BLaER1 (cell line): Measurements from ENCODE around the gene BMP4.

ENCODE experiments used
- H3K27ac ChIP-seq: shearing (Covaris generic); formaldehyde crosslinking; 2 replicates; pipeline ENCODE4 v1.8.1; 2022
- H3K27me3 ChIP-seq: shearing (Covaris generic); formaldehyde crosslinking; 2 replicates; pipeline ENCODE4 v1.8.1; 2022
- H3K36me3 ChIP-seq: shearing (Covaris generic); formaldehyde crosslinking; 2 replicates; pipeline ENCODE4 v1.8.1; 2022
- H3K4me1 ChIP-seq: shearing (Covaris generic); formaldehyde crosslinking; 2 replicates; pipeline ENCODE4 v1.8.1; 2022
- H3K4me2 ChIP-seq: shearing (Covaris generic); formaldehyde crosslinking; 2 replicates; pipeline ENCODE4 v1.8.1; 2022
- H3K4me3 ChIP-seq: shearing (Covaris generic); formaldehyde crosslinking; 2 replicates; pipeline ENCODE4 v1.8.1; 2022
- H3K9ac ChIP-seq: shearing (Covaris generic); formaldehyde crosslinking; 2 replicates; pipeline ENCODE4 v1.8.1; 2022
- H3K9me3 ChIP-seq: shearing (Covaris generic); formaldehyde crosslinking; 2 replicates; pipeline ENCODE4 v1.8.1; 2022
- H4K20me1 ChIP-seq: shearing (Covaris generic); formaldehyde crosslinking; 2 replicates; pipeline ENCODE4 v1.8.1; 2022
- Cebpa-rat ChIP-seq: shearing (Covaris generic); IDR thresholded peaks from 2 replicates; pipeline ENCODE4 v1.8.1; 2022

BMP4 gene

GRCh38 chr14:53964249-53964648 lies 7.6 kb upstream of the BMP4 start:
- no peaks in the 10 kb centered on the region for H3K9me3 ChIP-seq
- no peak overlapping the region for H3K9ac ChIP-seq
- no peak for TF ChIP-seq Cebpa-rat
- H3K4me2 ChIP-seq = no peak overlapping the region
- H4K20me1 ChIP-seq = no peaks in the 10 kb centered on the region
- no peak overlapping the region for H3K4me3 ChIP-seq
- no peaks in the 10 kb centered on the region for H3K36me3 ChIP-seq
- no peak overlapping the region for H3K27ac ChIP-seq
- H3K4me1 ChIP-seq = peaks cover 20% of the 10 kb centered on the region
- no peaks in the 10 kb centered on the region for H3K27me3 ChIP-seq

DNA sequence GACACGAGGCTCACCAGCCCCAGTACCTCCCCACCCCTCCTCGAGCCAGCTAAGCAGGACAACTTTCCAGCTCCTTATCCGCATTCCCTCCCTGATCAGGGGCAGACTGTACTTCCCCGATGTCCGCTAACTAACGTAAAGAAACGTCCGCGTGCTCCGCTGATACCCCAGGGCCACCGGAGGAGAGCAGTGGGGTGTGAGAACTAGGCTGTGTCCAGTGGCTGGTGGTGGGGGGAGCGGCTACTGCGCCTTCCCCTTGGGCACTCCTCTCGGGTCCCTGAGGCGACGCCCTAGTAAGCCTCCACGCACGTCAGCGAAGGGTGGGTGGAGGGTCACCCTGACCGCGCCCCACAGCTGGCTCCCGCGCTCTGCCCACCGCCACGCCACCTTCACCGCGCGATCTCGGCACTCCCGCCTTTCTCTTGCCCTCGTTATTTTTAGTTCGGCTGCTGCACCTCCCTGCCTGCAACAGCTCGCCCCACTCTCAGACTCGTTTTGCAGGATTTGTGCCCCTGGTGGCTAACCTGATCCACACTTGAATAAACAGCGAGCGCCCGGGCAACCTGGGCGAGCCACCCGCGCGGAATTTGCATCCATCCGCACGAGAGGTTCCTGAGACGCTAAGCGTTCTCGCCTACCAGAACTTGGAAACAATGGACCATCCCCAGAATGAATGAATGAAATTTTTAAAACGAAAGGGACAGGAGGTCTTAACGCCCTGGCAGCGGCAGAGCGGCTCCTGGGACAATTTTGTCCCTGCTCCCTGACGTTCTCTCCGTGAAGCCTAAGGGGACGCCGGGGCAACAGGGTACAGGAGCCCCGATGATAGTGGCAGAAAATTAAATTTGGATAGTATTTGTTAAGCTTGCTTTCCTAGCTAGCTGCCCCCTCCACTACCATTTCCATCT lies 6.9 kb upstream of the BMP4 start:
- no peak overlapping the region for H3K9ac ChIP-seq
- no peaks in the 10 kb centered on the region for H3K27me3 ChIP-seq
- H4K20me1 ChIP-seq = no peaks in the 10 kb centered on the region
- peaks cover 20% of the 10 kb centered on the region for H3K4me1 ChIP-seq
- H3K36me3 ChIP-seq = no peaks in the 10 kb centered on the region
- H3K4me2 ChIP-seq = peak overlapping the region; percentile 63
- H3K27ac ChIP-seq = no peak overlapping the region
- no peak for TF ChIP-seq Cebpa-rat
- no peaks in the 10 kb centered on the region for H3K9me3 ChIP-seq
- no peak overlapping the region for H3K4me3 ChIP-seq

- Histone ChIP-seq H3K27me3 (no peaks in the 10 kb centered on the region), H3K4me3 (no peak overlapping the region), H3K9ac (no peak overlapping the region), H3K36me3 (no peaks in the 10 kb centered on the region), H3K9me3 (no peaks in the 10 kb centered on the region), H3K27ac (no peak overlapping the region), H3K4me1 (peaks cover 20% of the 10 kb centered on the region), H4K20me1 (no peaks in the 10 kb centered on the region), H3K4me2 (peak overlapping the region; percentile 63)
- no peak for TF ChIP-seq Cebpa-rat
These were observed 6.3 kb upstream of the BMP4 start for GRCh38 chr14:53962953-53963319.

GRCh38 chr14:53958628-53959027 lies 2.0 kb upstream of the BMP4 start:
- no peak for TF ChIP-seq Cebpa-rat
- Histone ChIP-seq H4K20me1 (0 out of 2 replicates have a peak, but pooled peaks cover 6% of the 10 kb centered on the region), H3K27ac (no peak overlapping the region), H3K9me3 (no peaks in the 10 kb centered on the region), H3K4me2 (no peak overlapping the region), H3K27me3 (peaks cover 14% of the 10 kb centered on the region; the same call in 1 of the 2 replicates), H3K4me3 (no peak overlapping the region), H3K36me3 (no peaks in the 10 kb centered on the region), H3K4me1 (peaks cover 52% of the 10 kb centered on the region), H3K9ac (no peak overlapping the region)

DNA sequence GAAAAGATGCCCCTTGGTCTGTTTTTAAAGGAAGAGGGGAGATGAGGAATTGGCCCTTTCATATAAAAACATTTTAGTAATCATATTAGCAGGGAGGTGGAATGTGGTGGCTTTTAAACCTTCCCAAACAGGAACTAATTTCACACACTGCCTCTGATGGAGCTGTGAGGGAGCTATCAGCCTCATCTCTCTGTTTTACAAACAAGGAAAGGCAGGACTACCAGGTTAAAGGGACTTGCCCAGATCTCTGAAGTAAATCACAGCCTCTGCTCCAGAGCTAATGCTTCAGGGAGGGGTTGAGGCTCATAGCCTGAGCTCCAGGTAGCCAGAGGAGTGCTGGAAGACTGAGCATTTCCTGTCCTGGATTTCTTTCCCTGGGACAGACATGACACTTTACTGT lies 1.1 kb upstream of the BMP4 start:
- no peak overlapping the region for H3K27ac ChIP-seq
- H3K9me3 ChIP-seq = no peaks in the 10 kb centered on the region
- no peak overlapping the region for H3K4me3 ChIP-seq
- H3K4me1 ChIP-seq = peaks cover 50% of the 10 kb centered on the region
- H3K4me2 ChIP-seq = peak overlapping the region; percentile 89; the same call in 1 of the 2 replicates
- H4K20me1 ChIP-seq = 0 out of 2 replicates have a peak, but pooled peaks cover 6% of the 10 kb centered on the region
- H3K36me3 ChIP-seq = no peaks in the 10 kb centered on the region
- no peak for TF ChIP-seq Cebpa-rat
- peaks cover 14% of the 10 kb centered on the region; the same call in 1 of the 2 replicates for H3K27me3 ChIP-seq
- no peak overlapping the region for H3K9ac ChIP-seq

DNA sequence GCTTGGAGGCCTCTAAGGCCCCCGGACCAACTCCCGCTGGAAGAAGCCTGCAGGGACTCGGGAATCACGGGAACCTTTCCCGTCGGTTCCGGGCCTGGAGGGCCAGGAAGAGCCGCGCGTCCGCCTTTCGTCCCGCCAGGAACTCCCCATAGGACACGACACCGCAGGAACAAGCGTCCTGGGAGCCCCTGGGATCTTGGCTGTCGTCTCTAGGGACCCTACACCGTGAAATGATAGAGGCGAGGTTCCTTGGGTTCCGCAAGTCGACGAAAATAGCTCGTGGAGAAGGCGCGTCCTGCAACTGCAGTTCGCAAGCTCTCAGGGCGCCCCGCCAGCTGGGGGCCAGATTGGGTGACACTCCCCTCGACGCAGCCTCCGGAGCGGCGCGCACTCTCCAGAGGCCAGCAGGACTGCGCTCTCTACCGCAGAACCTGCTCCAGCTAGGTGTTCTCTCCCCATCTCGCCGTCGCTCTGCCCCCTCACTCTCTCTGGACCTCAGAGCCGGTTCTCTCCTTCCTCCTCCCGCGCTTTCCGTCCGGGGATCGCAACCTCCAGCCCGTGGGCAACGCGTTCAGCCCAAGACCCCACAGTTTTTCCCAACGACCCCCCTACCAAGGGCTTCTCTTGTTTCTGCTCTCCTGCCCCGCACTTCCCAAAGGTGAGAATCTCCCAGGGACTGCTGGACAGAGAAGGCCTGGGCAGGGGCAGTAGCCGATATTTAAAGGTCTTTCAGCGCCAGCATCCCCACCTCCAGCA lies 776 bp downstream of the BMP4 start:
- Histone ChIP-seq H3K9me3 (no peaks in the 10 kb centered on the region), H3K4me3 (peak overlapping the region; percentile 76), H3K9ac (peak overlapping the region; percentile 72), H3K4me2 (peak overlapping the region; percentile 89), H3K36me3 (peaks cover 13% of the 10 kb centered on the region), H3K4me1 (peaks cover 56% of the 10 kb centered on the region), H4K20me1 (0 out of 2 replicates have a peak, but pooled peaks cover 11% of the 10 kb centered on the region), H3K27ac (no peak overlapping the region), H3K27me3 (peaks cover 14% of the 10 kb centered on the region; the same call in 1 of the 2 replicates)
- TF ChIP-seq Cebpa-rat = no peak

- 0 out of 2 replicates have a peak, but pooled peaks cover 11% of the 10 kb centered on the region for H4K20me1 ChIP-seq
- H3K27ac ChIP-seq = peak overlapping the region; percentile 3; the same call in 1 of the 2 replicates
- no peak for TF ChIP-seq Cebpa-rat
- peaks cover 56% of the 10 kb centered on the region for H3K4me1 ChIP-seq
- peak overlapping the region; percentile 76 for H3K4me3 ChIP-seq
- H3K9me3 ChIP-seq = no peaks in the 10 kb centered on the region
- H3K4me2 ChIP-seq = peak overlapping the region; percentile 89
- H3K27me3 ChIP-seq = peaks cover 14% of the 10 kb centered on the region; the same call in 1 of the 2 replicates
- peaks cover 20% of the 10 kb centered on the region for H3K36me3 ChIP-seq
- H3K9ac ChIP-seq = peak overlapping the region; percentile 72
These were observed 1.4 kb downstream of the BMP4 start for GRCh38 chr14:53955229-53955556.

DNA sequence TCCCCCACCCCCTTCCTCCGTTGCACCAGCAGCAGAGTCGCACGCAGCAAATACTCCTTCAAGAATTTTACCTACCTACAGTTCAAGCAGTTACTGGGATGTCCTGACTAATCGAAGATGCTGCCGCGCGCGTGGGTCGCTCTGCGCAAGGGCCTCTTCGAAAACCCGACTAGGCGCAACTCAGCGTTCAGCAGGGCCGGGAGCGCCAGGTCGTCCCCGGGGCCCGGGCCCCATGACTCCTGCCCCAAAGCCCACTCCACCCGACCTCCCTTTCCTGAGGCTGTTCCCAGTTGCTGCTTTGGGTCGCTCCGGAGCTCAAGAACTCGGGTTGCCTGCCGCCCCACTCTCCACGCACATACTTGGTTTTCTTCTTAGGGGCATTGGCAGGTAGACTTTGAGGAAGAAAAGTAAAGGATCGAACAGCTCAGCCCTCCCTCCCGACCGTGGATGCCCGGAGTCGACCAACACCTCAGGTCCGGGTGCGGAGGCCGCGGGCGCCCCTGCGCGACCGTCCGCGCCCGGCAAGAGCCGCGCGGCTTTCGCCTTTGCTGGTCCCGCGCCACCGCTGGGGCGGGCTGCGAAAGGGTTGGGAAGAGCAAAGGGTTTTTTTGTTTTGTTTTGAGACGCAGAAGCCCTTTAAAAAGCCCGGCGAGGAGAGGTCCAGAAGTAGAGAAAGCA lies 1.9 kb downstream of the BMP4 start:
- Histone ChIP-seq H3K9ac (peak overlapping the region; percentile 72), H3K9me3 (no peaks in the 10 kb centered on the region), H3K4me2 (peak overlapping the region; percentile 89), H3K36me3 (peaks cover 24% of the 10 kb centered on the region), H3K27ac (peak overlapping the region; percentile 3; the same call in 1 of the 2 replicates), H4K20me1 (0 out of 2 replicates have a peak, but pooled peaks cover 11% of the 10 kb centered on the region), H3K4me1 (peaks cover 56% of the 10 kb centered on the region), H3K27me3 (peaks cover 14% of the 10 kb centered on the region; the same call in 1 of the 2 replicates), H3K4me3 (peak overlapping the region; percentile 76)
- no peak for TF ChIP-seq Cebpa-rat

DNA sequence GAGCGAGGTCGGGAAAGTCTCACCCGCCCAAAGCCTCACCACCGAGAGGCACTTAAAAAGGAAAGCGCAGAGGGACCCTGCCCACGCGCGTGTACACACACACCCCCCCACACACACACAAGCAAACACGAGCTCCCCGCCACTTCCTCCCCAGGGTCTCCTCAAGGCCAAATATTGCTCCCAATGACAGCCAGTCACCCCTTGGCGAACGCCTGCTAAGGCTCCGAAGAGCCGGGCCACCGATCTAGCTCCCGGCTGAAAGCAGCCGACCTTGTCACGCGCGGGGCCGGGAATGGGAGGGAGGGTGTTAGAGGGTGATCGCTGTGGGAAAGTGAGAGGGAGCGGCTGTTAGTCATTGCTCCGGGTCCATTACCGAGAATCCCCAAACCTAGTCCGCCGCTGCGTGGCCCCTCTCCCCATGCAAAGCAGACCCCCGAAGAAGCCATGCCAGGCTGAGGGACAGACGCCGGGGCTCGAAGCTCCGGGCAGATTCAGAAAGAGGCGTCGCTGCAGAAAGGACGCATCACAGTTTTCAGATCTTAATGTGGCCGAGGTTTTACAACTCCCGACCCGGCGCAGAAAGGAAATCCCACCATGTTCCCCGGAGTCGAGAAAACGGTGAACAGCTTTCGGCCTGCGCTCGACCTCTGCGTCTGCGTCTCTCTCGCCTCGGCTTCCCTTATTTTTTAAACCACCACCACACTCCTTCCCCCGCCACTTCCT lies 2.6 kb downstream of the BMP4 start:
- H4K20me1 ChIP-seq = 0 out of 2 replicates have a peak, but pooled peaks cover 11% of the 10 kb centered on the region
- TF ChIP-seq Cebpa-rat = no peak
- H3K27ac ChIP-seq = peak overlapping the region; percentile 50; the same call in 1 of the 2 replicates
- H3K4me1 ChIP-seq = peaks cover 56% of the 10 kb centered on the region
- H3K9ac ChIP-seq = peak overlapping the region; percentile 72
- peak overlapping the region; percentile 89 for H3K4me2 ChIP-seq
- no peaks in the 10 kb centered on the region for H3K9me3 ChIP-seq
- peaks cover 30% of the 10 kb centered on the region for H3K36me3 ChIP-seq
- H3K27me3 ChIP-seq = peaks cover 14% of the 10 kb centered on the region; the same call in 1 of the 2 replicates
- peak overlapping the region; percentile 76 for H3K4me3 ChIP-seq
